Fibroblast of skin of left biceps (primary cell): ENCODE results near the gene GDAP2.
"Not testable (repeated sequence)": the region's sequence is repeated elsewhere in the genome, so short reads cannot be mapped to it uniquely, and the experiment has no call there.

Experiments
- DNase-seq, 2 experiments: peaks; one replicate each; pipeline ENCODE4 v3.0.0-alpha.2; 2013; ENCODE audit warnings: low read depth in 2 of 2

GDAP2 gene

GRCh38 chr1:117929343-117930172, at the start of gene GDAP2, which contains the start of gene WDR3:
Gene GDAP2, minus strand, starts transcription at chr1:117929621. Its CDS starts 9,264 bp downstream, at chr1:117920357.
Gene WDR3, plus strand, starts transcription at chr1:117929739. Its CDS starts 3,581 bp downstream, at chr1:117933320.
- DNase-seq, result peak; percentile 78 to 84

GRCh38 chr1:117976381-117976780, 47.0 kb upstream of the GDAP2 start:
- DNase-seq, result no peak

GRCh38 chr1:117971777-117972176, 42.4 kb upstream of the GDAP2 start:
- no peak for DNase-seq

- no peak for DNase-seq
These were observed 40.8 kb upstream of the GDAP2 start for GRCh38 chr1:117970252-117970651.

GRCh38 chr1:117967881-117968280, 38.5 kb upstream of the GDAP2 start:
- peak; percentile 17 to 22 for DNase-seq

- peak; percentile 30 to 37 for DNase-seq
These were observed 38.1 kb upstream of the GDAP2 start for GRCh38 chr1:117967477-117967876.

GRCh38 chr1:117964290-117965038, 35.0 kb upstream of the GDAP2 start:
- no peak for DNase-seq

GRCh38 chr1:117959364-117959763, 29.9 kb upstream of the GDAP2 start:
- no peak for DNase-seq

GRCh38 chr1:117952386-117952785, 23.0 kb upstream of the GDAP2 start:
- no peak for DNase-seq

- no peak for DNase-seq
These were observed 12.9 kb upstream of the GDAP2 start for GRCh38 chr1:117942293-117942692.

GRCh38 chr1:117933769-117934168, 4.3 kb upstream of the GDAP2 start:
- DNase-seq, result no peak

- no peak for DNase-seq
These were observed 3.2 kb upstream of the GDAP2 start for GRCh38 chr1:117932576-117932975.

- no peak for DNase-seq
These were observed 1.1 kb upstream of the GDAP2 start for GRCh38 chr1:117930484-117930883.

- no peak for DNase-seq
These were observed 689 bp upstream of the GDAP2 start for GRCh38 chr1:117930173-117930447.

- DNase-seq, result no peak
These were observed 509 bp downstream of the GDAP2 start for GRCh38 chr1:117928881-117929342.

GRCh38 chr1:117925981-117926380, 3.4 kb downstream of the GDAP2 start:
- DNase-seq, result no peak

- DNase-seq, result not testable (repeated sequence)
These were observed 6.7 kb downstream of the GDAP2 start for GRCh38 chr1:117922717-117923116.

- DNase-seq, result no peak
These were observed 7.4 kb downstream of the GDAP2 start for GRCh38 chr1:117921991-117922390.

GRCh38 chr1:117919376-117919775, 10.0 kb downstream of the GDAP2 start:
- no peak for DNase-seq

GRCh38 chr1:117911051-117911450, 18.4 kb downstream of the GDAP2 start:
- DNase-seq, result no peak

- DNase-seq, result no peak
These were observed 24.4 kb downstream of the GDAP2 start for GRCh38 chr1:117905019-117905418.

- DNase-seq, result no peak
These were observed 24.9 kb downstream of the GDAP2 start for GRCh38 chr1:117904485-117904884.

GRCh38 chr1:117902944-117903343, 26.5 kb downstream of the GDAP2 start:
- DNase-seq, result no peak
